SK-MEL-5 (cell line): Measurements from ENCODE around the gene METTL1. TPM values are rescaled to one million over a fixed set of nuclear protein-coding genes. Genes with fewer than 3 reads are reported as not detected.
A peak's percentile ranks its signal among the peaks of the same experiment; 100 is the strongest.
"Not testable (repeated sequence)": the region's sequence is repeated elsewhere in the genome, so short reads cannot be mapped to it uniquely, and the experiment has no call there.

Source experiments
- DNase-seq: peaks from one replicate; pipeline ENCODE4 v3.0.0-alpha.2; 2016; ENCODE audit warnings: low read depth, low spot score
- in situ Hi-C: cut with HindIII; loops from 2 replicates; pipeline ENCODE4 v1.10.0; 2016; ENCODE audit warnings: low sequenced_read_pairs, high pct_unique_total_duplicates, low pct_unique_long_range_greater_than_20kb
- total RNA-seq: library from RNA; depleted of rRNA; stranded (reverse); fragments of >200 nt; shearing (Covaris generic); gene quantifications from 2 replicates; pipeline ENCODE4 v1.2.3, GENCODE V29; 2014

Gene METTL1
- total RNA-seq, 1 experiment from 2014 or later, result 9.7 TPM

DNA sequence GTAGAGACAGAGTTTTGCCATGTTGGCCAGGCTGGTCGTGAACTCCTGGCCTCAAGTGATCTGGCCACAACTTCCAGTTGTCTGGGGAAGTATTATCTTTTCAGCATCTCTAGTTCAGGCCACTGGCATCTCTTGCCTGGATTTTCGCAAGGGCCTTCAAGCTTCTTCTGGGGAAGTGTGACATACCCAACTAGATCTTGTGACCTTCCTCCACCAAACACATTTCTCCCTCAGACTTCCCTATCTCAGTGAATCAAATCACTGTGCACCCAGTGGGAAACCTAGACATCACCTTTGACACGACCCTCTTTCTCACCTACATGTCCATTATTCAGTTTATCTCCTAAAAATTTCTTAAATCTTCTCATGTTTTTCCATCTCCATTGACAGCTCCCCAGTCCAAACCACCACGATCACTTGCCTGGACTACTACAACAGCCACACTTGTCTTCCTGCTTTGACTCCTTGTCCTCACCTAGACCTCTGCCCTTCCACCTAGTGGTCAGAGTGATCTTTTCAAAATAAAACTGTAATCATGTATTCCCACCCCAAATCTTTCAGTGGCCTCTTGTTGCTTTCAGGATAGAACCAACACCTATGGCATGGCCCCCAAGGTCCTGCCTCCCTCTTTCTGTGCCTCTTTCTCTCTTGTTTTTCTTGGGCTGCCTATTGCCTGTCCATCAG, 3.8 kb upstream of the METTL1 start:
- DNase-seq, result peak; percentile 42
- in situ Hi-C loops, result no loop called here

DNA sequence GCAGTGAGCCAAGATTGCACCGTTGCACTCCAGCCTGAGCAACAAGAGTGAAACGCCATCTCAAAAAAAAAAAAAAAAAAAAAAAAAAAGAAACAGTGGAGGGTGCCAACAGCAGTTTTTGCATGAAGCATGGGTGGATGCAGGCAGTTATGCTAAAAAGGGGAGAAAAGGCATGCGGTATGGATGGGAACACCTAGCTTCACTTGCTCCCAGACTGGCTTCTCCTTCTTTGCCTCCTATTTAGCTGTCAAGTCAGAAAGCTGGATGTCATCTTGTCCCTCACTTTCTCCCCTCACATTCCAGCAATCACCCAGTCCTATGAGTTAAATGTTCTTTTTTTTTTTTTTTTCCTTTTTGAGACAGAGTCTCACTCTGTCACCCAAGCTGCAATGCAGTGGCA, 3.1 kb upstream of the METTL1 start:
- no peak for DNase-seq
- in situ Hi-C loops, result no loop called here

DNA sequence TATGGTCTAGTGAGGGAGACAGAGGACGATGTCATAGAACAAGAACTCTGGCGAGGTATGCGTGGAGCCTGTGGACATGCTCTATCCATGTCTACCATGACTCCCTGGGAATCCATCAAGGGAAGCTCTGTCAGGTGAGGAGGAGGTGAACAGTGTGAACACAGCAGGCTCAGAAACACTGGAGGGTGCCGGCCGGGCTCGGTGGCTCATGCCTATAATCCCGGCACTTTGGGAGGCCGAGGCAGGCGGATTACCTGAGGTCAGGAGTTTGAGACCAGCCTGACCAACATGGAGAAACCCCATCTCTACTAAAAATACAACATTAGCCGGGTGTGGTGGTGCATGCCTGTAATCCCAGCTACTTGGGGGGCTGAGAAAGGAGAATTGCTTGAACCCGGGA, 2.7 kb upstream of the METTL1 start:
- DNase-seq, in situ Hi-C loops: not testable (repeated sequence)

DNA sequence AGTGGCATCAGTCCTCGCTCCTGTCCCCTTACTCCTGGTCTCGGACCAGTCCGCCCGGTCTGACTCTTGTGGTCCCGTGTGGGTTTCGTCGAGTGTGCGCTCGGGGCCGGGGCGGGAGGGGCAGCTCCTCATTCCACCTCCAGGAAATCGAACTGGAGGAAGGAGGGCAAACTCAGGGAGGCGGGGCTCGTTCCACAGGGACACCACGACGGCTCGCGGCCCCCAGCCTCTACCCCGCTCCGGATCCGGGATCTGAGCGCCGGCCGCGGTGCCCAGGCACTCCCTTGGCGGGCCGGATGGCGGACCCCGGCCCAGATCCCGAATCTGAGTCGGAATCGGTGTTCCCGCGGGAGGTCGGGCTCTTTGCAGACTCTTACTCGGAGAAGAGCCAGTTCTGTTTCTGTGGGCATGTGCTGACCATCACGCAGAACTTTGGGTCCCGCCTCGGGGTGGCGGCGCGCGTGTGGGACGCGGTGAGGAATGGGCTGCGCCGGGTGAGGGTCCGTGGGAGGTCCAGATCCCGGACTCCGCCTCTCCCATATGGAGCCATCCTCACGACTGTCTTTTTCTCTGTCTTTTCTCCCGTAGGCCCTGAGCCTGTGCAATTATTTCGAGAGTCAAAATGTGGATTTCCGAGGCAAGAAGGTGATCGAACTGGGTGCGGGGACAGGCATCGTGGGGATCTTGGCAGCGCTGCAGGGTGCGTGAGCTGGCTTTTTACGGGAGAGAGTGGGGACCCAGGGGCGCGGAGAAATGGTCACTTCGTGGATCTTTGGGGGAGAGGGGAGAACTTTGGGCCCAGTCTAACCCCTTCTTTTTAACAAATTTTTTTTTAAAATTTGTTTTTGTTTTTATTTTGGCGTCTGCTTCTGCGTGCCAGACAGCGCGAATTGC, 771 bp upstream of the METTL1 start, which contains the start of gene EEF1AKMT3:
Gene EEF1AKMT3 (plus strand): TSS at position 186 of the 894 bp plus-strand sequence. CDS start 111 bp downstream, at position 297.
- DNase-seq, result peak; percentile 69
- in situ Hi-C loops, result no loop called here

DNA sequence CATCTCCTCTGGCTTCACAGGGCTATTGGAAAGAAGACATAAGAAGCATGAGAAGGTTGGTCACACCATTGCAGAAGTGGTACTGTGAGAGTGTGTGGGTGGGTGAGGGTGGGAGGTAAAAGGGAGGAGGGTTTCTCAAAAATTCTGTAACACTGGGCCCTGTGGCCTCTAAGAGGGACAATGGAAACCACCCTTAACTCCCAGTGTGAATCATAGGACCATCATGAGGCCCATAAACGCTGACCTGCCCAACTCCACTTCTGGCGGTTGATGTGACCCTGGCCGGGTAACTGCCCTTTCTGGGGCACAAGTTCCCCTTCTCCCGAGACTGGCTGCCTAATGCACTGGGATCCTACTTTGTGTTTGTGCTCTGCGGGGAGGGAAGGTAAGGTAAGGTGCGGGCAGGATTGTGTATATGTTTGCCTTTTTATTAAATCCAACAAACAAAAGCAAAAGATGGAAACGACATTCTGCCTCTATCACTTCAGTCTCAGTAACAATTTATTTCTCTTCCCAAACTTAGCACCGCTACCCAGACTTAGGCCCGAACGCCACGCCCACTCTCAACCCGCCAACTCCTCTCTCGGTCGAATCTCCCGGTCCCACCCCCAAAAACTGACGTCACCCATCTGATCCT, 551 bp downstream of the METTL1 start:
- in situ Hi-C loops, result no loop called here
- DNase-seq, result peak; percentile 92

DNA sequence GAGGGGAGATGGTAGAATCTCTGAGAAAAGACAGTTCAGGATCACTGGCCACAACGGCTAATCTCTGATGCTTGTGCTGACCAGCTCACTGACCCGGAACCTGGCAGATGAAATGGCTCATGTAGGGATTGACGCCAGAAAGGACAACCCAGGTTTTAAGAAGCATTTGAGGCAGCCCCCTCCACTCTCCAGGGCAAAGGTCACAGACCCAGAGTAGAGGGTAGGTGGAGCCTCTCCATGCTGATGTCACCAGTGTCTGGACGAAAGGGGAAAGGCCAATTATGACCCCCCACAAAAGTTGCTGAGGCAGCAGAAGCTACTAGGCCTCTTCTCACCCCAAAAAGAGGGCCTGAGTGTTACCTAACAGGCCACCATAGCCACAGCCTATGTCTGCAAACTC, 1.2 kb downstream of the METTL1 start:
- no peak for DNase-seq
- in situ Hi-C loops, result no loop called here

DNA sequence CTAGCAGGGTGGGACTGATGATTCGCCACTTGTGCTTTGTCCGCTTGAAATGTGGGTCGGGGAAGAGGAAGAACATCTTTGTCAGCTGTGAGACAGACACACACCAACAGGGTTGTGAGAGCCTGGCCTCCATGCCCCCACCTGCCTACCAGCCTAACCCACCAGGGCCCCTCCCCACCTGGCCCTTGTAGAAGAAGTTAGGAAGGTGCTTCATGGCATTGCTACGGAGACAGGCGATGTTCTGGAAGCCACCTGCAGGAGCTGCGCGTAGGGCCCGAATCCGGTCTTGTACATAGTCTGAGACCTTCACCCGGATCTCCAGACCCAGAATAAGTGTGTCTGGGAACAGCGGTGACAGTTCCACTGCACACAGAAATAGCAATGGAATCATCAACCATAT, 2.3 kb downstream of the METTL1 start:
- DNase-seq, result no peak
- in situ Hi-C loops, result no loop called here

DNA sequence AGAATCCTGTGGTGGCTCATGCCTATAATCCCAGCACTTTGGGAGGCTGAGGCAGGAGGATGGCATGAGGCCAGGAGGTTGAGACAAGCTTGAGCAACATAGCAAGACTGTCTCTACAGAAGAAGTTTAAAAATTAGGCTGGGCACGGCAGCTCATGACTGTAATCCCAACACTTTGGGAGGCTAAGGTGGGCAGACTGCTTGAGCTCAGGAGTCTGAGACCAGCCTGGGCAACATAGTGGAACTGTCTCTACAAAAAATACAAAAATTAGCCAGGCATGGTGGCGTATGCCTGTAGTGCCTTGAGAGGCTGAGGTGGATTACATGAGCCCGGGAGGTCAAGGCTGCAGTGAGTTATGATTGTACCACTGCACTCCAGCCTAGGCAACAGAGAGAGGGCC, 4.0 kb downstream of the METTL1 start:
- in situ Hi-C loops, result no loop called here
- DNase-seq, result no peak

DNA sequence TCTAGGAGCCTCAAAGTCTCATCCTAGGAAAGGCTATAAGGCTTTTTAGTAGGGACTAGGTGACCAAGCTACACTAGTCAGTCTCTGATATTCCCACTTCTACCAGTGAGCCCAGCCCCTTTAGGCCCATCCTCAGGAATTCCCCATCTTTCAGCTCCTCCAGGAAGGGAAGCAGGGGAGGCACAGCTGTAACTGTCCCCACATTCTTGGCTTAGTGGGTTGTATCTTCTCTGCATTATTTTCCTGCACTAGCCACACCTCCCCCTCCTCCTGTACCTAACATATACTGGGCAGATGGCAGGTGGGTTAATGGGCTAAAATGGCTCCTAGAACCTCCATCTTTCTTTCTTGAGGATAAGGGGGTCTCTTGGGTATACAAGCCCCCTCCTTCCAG, 4.6 kb downstream of the METTL1 start:
- in situ Hi-C loops, result no loop called here
- no peak for DNase-seq

DNA sequence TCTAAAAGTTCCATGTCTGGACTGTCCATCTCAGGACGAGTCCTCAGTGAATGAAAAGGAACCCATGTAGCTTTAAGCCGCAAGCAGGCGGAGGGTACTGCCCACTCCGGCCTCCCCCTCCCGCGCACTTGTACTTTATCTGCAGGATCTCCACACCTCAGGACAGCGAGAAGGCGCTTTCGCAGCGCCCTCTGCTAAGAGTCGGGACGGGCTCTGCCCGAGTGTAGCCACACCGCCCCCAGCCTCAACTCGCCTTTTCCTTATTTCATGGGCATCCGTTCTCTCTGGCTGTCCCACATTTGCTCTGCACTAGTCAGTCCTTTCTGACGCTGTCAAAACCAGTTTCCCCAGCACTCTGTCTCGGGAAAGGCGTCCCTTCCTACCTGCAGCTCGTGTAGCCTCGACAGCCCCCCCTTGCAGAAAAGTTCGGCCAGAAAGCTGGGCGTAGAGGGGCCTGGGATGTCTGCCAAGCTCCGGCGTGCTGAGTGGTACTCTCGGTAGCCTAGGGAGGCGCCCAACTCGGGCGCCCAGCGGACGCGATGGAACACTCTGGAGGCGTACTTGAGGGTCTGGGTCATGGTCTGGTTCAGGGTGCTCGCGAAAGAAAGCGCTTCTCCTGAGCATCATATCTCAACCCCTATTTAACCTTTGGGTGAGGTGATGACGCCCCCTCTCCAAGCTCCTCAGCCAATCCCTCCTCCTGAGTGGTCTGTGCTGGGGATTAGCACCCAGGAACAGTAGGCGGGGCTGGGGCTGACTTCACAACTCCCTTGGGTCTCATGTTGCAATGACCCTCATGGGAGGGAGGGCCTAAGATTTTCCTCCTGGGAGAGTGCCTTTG, 5.2 kb downstream of the METTL1 start, which contains the start of gene CYP27B1:
Gene CYP27B1 (minus strand): TSS at position 615 of the 841 bp plus-strand sequence. CDS start 37 bp downstream, at position 578.
- no peak for DNase-seq
- in situ Hi-C loops, result no loop called here

DNA sequence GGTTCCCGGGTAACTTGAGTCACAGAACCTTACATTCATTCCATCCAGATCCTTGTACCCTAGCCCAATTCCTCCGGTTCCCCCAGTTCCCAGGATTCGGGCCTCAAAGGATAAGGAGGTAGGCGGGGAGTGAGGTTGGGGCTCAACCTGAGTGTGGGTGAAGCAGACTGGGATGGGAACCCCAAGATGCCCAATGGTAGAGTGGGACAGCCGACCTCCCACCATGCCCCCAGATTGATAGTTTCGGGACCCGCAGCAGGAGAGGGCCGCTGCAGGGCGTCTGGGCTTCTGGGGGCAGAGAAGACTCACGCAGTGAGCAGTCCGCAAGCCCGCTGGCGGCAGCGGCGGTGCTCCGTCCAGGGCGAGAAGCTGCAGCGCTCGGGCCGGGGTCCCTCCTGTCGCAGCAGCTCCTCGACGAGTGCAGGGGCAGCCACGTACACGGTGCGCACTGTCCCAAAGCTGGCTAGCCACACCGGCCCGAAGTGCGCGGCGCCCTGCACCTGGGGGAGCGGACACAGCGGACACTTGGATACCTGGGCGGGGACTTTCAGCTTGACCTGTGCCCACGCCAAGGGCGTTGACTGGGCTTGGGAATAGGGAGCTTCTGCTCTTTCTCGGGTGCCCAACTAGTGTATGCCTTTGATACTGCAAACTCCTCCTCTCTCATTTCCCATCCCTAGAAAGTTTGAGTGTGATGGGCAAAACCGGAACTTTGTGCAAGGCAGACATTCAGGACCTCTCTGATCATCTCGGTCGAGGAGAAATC, 6.0 kb downstream of the METTL1 start:
- in situ Hi-C loops, result no loop called here

DNA sequence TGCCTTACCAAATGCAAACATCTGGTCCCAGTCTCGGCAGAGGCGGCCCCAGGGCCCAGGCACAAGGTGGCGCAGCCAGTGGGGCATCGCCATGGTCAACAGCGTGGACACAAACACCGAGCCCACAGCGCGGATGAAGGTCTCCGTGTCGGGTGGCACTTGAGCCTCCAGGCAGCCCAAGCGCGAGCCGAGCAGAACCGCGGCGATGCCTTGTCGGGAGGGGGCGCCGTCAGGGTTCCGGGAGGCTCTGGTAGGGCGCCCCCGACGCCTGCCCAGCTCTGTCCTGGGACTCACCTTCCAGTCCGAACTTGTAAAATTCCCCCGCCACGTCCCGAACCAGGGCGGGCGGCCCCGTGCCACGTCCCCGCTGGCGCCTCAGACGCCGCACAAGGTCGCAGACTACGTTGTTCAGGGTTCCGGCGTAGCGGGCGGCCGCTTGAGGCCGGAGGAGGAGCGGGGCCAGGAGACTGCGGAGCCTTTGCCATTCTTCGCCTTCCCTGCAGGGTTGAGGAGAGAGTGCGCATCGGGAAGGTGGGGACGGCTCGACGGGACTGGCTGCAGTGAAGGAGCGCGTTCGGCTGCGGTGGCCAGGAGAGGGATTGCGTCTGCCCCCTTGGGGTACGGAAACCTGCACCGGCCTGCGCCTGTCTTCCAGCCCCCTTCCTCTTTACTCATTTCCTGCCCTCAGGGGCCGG, 6.8 kb downstream of the METTL1 start:
- in situ Hi-C loops, result no loop called here
- DNase-seq, result no peak

More for the DNA sequence above, 6.0 kb downstream of the METTL1 start:
- no peak for DNase-seq

DNA sequence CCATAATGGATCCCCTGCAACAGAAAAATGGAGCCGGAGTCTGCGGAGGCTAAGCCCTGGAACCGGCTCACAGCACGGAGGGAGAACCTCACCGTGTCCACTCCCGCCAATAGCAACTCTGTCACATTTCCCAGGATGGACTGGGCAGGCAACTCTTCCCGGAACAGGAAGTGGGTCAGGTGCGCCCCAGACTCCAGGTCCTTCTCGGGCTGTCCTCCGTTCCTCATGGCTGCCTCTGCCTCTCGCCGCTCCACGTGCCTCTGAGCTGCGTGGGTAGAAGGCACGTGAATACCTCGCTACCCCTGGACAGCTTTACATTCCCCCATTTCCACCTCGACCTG, 7.3 kb downstream of the METTL1 start:
- in situ Hi-C loops, result no loop called here
- DNase-seq, result no peak

DNA sequence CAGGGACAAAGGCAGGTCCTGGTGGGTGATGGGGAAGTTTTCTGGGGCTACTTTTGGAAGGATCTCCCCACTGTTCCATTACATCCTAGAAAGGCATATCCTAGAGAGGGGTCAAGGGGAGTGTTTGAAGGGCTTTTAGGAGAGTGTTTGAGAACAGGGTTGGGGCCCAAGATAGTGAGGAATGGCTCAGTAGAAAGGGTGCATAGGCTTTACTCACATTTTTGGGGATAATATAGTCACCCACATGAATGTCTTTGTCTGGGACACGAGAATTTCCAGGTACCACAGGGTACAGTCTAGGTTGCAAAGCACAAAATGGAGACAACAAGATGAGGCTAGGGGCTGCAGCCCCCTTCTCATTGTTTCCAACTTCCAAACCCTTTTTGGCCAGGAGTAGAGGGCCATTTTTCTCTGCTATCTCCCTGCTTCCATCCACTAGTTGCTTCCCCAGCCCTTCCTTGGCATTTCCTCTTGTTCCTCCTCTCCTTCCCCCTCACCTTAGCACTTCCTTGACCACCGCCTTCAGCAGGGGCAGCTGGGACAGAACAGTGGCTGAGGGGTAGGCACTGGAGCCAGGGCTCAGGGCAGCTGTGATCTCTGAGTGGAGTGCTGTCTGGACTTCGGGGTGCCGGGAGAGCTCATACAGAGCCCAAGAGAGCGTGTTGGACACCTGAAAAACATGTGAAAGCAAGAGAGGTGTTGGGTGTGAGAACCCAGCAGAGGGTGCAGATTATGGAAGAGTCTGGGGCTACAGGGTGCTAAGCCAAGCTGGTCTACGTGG, 7.8 kb downstream of the METTL1 start:
- DNase-seq, result no peak
- in situ Hi-C loops, result no loop called here

DNA sequence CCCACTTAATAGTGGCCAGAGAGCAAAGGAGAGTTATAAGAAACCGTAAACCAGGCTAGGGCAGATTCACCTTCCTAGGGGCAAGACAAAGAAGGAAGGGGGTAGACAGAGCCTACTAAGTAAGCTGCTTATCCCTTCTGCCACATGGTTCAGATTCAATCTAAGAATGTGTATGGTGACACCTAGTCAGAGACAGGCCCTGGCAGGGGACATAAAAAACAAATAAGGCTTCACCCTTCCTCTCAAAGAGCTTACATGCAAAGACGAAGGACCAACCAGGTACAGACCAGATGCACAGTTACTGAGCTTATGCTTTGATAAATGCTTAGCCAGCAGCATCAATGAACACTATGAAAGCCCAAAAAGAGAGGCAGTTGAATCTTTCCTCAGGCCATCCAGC, 9.4 kb downstream of the METTL1 start:
- DNase-seq, result no peak
- in situ Hi-C loops, result no loop called here
